ENCODE measurements around the gene NDUFV2.
"Not testable (repeated sequence)": the region's sequence is repeated elsewhere in the genome, so short reads cannot be mapped to it uniquely, and the experiment has no call there.

Gene NDUFV2

GRCh38 chr18:9088727-9089126 is 13.8 kb upstream of the NDUFV2 start:
- H3K27ac ChIP-seq; DNase-seq (ENCODE audit: low read depth, low spot score): not testable (repeated sequence)

GRCh38 chr18:9090578-9090977 is 11.9 kb upstream of the NDUFV2 start:
- no peak overlapping the region for H3K27ac ChIP-seq
- DNase-seq (ENCODE audit: low read depth, low spot score), result no peak

GRCh38 chr18:9091066-9091476 is 11.4 kb upstream of the NDUFV2 start:
- H3K27ac ChIP-seq, result no peak overlapping the region
- DNase-seq (ENCODE audit: low read depth, low spot score), result no peak

GRCh38 chr18:9092665-9093064 is 9.8 kb upstream of the NDUFV2 start:
- no peak overlapping the region for H3K27ac ChIP-seq
- DNase-seq (ENCODE audit: low read depth, low spot score), result no peak

GRCh38 chr18:9093109-9093508 is 9.4 kb upstream of the NDUFV2 start:
- H3K27ac ChIP-seq; DNase-seq (ENCODE audit: low read depth, low spot score): not testable (repeated sequence)

- no peak for DNase-seq (ENCODE audit: low read depth, low spot score)
- H3K27ac ChIP-seq, result peak overlapping the region; percentile 6
Observed at GRCh38 chr18:9094307-9095226, 7.9 kb upstream of the NDUFV2 start.

GRCh38 chr18:9095297-9096006 is 7.0 kb upstream of the NDUFV2 start:
- no peak for DNase-seq (ENCODE audit: low read depth, low spot score)
- H3K27ac ChIP-seq, result no peak overlapping the region

- H3K27ac ChIP-seq, result no peak overlapping the region
- DNase-seq (ENCODE audit: low read depth, low spot score), result no peak
Observed at GRCh38 chr18:9096007-9096371, 6.5 kb upstream of the NDUFV2 start.

GRCh38 chr18:9096685-9097084 is 5.8 kb upstream of the NDUFV2 start:
- DNase-seq (ENCODE audit: low read depth, low spot score), result no peak

GRCh38 chr18:9097349-9097748 is 5.2 kb upstream of the NDUFV2 start:
- peak overlapping the region; percentile 56 for H3K27ac ChIP-seq
- DNase-seq (ENCODE audit: low read depth, low spot score), result no peak

More at GRCh38 chr18:9096685-9097084, 5.8 kb upstream of the NDUFV2 start:
- peak overlapping the region; percentile 56 for H3K27ac ChIP-seq

GRCh38 chr18:9100796-9101195 is 1.7 kb upstream of the NDUFV2 start:
- DNase-seq (ENCODE audit: low read depth, low spot score), result no peak
- peak overlapping the region; percentile 91 for H3K27ac ChIP-seq

- peak overlapping the region; percentile 91 for H3K27ac ChIP-seq
- no peak for DNase-seq (ENCODE audit: low read depth, low spot score)
Observed at GRCh38 chr18:9101730-9102507, 580 bp upstream of the NDUFV2 start.

- DNase-seq (ENCODE audit: low read depth, low spot score), result no peak
- H3K27ac ChIP-seq, result peak overlapping the region; percentile 91
Observed at GRCh38 chr18:9103376-9103873, 926 bp downstream of the NDUFV2 start.

- DNase-seq (ENCODE audit: low read depth, low spot score), result no peak
- H3K27ac ChIP-seq, result peak overlapping the region; percentile 91
Observed at GRCh38 chr18:9104244-9104901, 1.9 kb downstream of the NDUFV2 start.

- DNase-seq (ENCODE audit: low read depth, low spot score), result no peak
- no peak overlapping the region for H3K27ac ChIP-seq
Observed at GRCh38 chr18:9105420-9105819, 2.9 kb downstream of the NDUFV2 start.

GRCh38 chr18:9106094-9106493 is 3.6 kb downstream of the NDUFV2 start:
- no peak for DNase-seq (ENCODE audit: low read depth, low spot score)
- no peak overlapping the region for H3K27ac ChIP-seq

- no peak overlapping the region for H3K27ac ChIP-seq
- no peak for DNase-seq (ENCODE audit: low read depth, low spot score)
Observed at GRCh38 chr18:9106800-9107584, 4.5 kb downstream of the NDUFV2 start.

GRCh38 chr18:9108911-9109310 is 6.4 kb downstream of the NDUFV2 start:
- DNase-seq (ENCODE audit: low read depth, low spot score), result no peak
- no peak overlapping the region for H3K27ac ChIP-seq

- no peak for DNase-seq (ENCODE audit: low read depth, low spot score)
- H3K27ac ChIP-seq, result no peak overlapping the region
Observed at GRCh38 chr18:9109523-9109922, 7.0 kb downstream of the NDUFV2 start.

Measured in epithelial cell of prostate (primary cell).